ENCODE measurements around the gene LY86.

The LY86 gene

GRCh38 chr6:6590530-6590929 lies 2.0 kb downstream of the LY86 start:
- no peaks in the 10 kb centered on the region for H3K9me3 ChIP-seq (ENCODE audit: control insufficient read depth, insufficient read depth, low read length)
- no peak overlapping the region for H3K4me3 ChIP-seq (ENCODE audit: low read depth, low read length)
- no peaks in the 10 kb centered on the region for H3K4me1 ChIP-seq (ENCODE audit: control insufficient read depth, insufficient read depth, low read length)
- no peaks in the 10 kb centered on the region for H3K27me3 ChIP-seq (ENCODE audit: control insufficient read depth, insufficient read depth, low read length)
- H3K36me3 ChIP-seq (ENCODE audit: control insufficient read depth, insufficient read depth, low read length) = no peaks in the 10 kb centered on the region
- no peak overlapping the region for H3K9ac ChIP-seq (ENCODE audit: low read depth, low read length)

DNA sequence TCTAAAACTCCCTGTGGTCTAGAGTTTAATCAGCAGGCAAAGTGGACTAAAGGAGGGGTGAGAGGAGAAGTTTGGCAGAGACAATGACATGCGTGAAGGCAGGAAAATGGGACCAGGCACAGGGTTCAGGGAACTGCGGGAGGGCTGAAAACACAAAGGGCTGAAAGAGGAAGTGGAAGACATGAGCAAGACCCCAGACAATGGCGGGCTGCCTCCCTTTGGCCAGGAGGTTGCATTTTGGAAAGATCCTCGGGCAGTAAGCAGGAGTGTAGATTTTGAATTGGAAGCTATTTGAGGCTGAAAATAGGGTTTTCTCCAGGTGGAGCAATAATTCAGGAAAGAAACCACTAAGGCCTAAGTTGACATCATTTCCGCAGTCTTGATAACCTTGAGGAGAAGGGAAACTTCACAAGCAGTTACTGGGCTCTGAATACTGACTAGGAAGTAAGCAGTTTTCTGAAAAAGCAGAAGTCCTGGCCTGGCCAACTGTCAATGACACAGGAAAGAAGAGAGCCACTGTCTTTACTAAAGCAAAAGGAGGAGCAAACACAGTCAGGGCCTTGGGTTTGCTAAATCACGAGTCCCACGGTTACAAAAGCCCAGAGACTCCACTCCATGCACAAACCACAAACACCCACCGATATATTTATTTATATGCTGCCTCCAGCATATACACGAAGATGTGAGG lies 3.4 kb downstream of the LY86 start:
- H3K27me3 ChIP-seq (ENCODE audit: control insufficient read depth, insufficient read depth, low read length) = no peaks in the 10 kb centered on the region
- no peak overlapping the region for H3K4me3 ChIP-seq (ENCODE audit: low read depth, low read length)
- H3K4me1 ChIP-seq (ENCODE audit: control insufficient read depth, insufficient read depth, low read length) = no peaks in the 10 kb centered on the region
- H3K9ac ChIP-seq (ENCODE audit: low read depth, low read length) = no peak overlapping the region
- H3K36me3 ChIP-seq (ENCODE audit: control insufficient read depth, insufficient read depth, low read length) = no peaks in the 10 kb centered on the region
- H3K9me3 ChIP-seq (ENCODE audit: control insufficient read depth, insufficient read depth, low read length) = no peaks in the 10 kb centered on the region

GRCh38 chr6:6592826-6593475 lies 4.4 kb downstream of the LY86 start:
- Histone ChIP-seq H3K36me3 (ENCODE audit: control insufficient read depth, insufficient read depth, low read length) (no peaks in the 10 kb centered on the region), H3K9ac (ENCODE audit: low read depth, low read length) (no peak overlapping the region), H3K27me3 (ENCODE audit: control insufficient read depth, insufficient read depth, low read length) (no peaks in the 10 kb centered on the region), H3K4me3 (ENCODE audit: low read depth, low read length) (no peak overlapping the region), H3K4me1 (ENCODE audit: control insufficient read depth, insufficient read depth, low read length) (no peaks in the 10 kb centered on the region), H3K9me3 (ENCODE audit: control insufficient read depth, insufficient read depth, low read length) (no peaks in the 10 kb centered on the region)

- Histone ChIP-seq H3K27me3 (ENCODE audit: control insufficient read depth, insufficient read depth, low read length) (no peaks in the 10 kb centered on the region), H3K36me3 (ENCODE audit: control insufficient read depth, insufficient read depth, low read length) (no peaks in the 10 kb centered on the region), H3K4me1 (ENCODE audit: control insufficient read depth, insufficient read depth, low read length) (no peaks in the 10 kb centered on the region), H3K4me3 (ENCODE audit: low read depth, low read length) (no peak overlapping the region), H3K9me3 (ENCODE audit: control insufficient read depth, insufficient read depth, low read length) (no peaks in the 10 kb centered on the region), H3K9ac (ENCODE audit: low read depth, low read length) (no peak overlapping the region)
These were observed 5.4 kb downstream of the LY86 start for GRCh38 chr6:6593867-6594468.

- Histone ChIP-seq H3K4me1 (ENCODE audit: control insufficient read depth, insufficient read depth, low read length) (no peaks in the 10 kb centered on the region), H3K9ac (ENCODE audit: low read depth, low read length) (no peak overlapping the region), H3K36me3 (ENCODE audit: control insufficient read depth, insufficient read depth, low read length) (no peaks in the 10 kb centered on the region), H3K27me3 (ENCODE audit: control insufficient read depth, insufficient read depth, low read length) (no peaks in the 10 kb centered on the region), H3K4me3 (ENCODE audit: low read depth, low read length) (no peak overlapping the region), H3K9me3 (ENCODE audit: control insufficient read depth, insufficient read depth, low read length) (no peaks in the 10 kb centered on the region)
These were observed 6.5 kb downstream of the LY86 start for GRCh38 chr6:6595025-6595424.

GRCh38 chr6:6595952-6596351 lies 7.4 kb downstream of the LY86 start:
- H3K27me3 ChIP-seq (ENCODE audit: control insufficient read depth, insufficient read depth, low read length) = no peaks in the 10 kb centered on the region
- H3K4me3 ChIP-seq (ENCODE audit: low read depth, low read length) = no peak overlapping the region
- no peaks in the 10 kb centered on the region for H3K9me3 ChIP-seq (ENCODE audit: control insufficient read depth, insufficient read depth, low read length)
- no peaks in the 10 kb centered on the region for H3K36me3 ChIP-seq (ENCODE audit: control insufficient read depth, insufficient read depth, low read length)
- no peak overlapping the region for H3K9ac ChIP-seq (ENCODE audit: low read depth, low read length)
- H3K4me1 ChIP-seq (ENCODE audit: control insufficient read depth, insufficient read depth, low read length) = no peaks in the 10 kb centered on the region

DNA sequence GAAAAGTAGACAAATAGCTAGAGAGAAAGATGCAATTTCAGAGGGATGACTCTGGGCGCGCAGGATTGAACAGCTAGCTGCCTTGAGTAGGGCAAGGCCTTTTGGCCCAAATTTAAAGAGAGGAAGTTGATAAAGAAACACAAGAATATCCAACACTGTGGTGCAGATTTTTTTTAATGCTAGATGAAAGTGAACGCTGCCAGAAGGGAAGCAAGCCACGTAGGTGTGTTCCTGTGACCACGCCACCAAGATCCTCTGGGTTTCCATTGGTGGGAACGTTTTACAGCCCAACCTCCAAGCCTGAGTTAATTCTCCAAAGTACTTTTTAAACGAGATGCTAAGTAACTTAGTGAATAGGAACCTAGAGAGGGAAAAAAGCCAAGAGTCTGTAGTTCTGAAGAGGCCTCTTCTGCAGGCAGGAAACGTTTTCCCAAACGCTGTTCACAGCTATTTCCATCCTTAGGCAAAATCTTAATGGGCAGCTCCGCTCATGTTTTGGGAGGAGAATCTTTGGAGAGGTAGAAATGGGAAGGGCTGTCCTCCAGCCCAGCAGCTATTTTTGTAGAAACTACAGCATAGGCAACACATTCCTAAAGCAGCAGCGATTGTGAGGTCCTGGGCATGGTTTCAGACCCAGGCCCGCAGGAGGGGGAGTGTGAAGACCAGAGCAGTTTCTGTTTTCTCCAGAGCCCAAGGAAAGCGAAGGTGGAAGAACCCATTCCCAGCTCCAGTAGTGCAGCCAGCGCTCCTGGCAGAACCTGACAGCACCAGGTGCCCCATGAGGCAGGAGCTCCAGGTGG lies 8.2 kb downstream of the LY86 start:
- Histone ChIP-seq H3K36me3 (ENCODE audit: control insufficient read depth, insufficient read depth, low read length) (no peaks in the 10 kb centered on the region), H3K4me1 (ENCODE audit: control insufficient read depth, insufficient read depth, low read length) (no peaks in the 10 kb centered on the region), H3K4me3 (ENCODE audit: low read depth, low read length) (no peak overlapping the region), H3K9me3 (ENCODE audit: control insufficient read depth, insufficient read depth, low read length) (no peaks in the 10 kb centered on the region), H3K9ac (ENCODE audit: low read depth, low read length) (no peak overlapping the region), H3K27me3 (ENCODE audit: control insufficient read depth, insufficient read depth, low read length) (no peaks in the 10 kb centered on the region)

- H3K4me3 ChIP-seq (ENCODE audit: low read depth, low read length) = no peak overlapping the region
- no peaks in the 10 kb centered on the region for H3K4me1 ChIP-seq (ENCODE audit: control insufficient read depth, insufficient read depth, low read length)
- no peak overlapping the region for H3K9ac ChIP-seq (ENCODE audit: low read depth, low read length)
- H3K9me3 ChIP-seq (ENCODE audit: control insufficient read depth, insufficient read depth, low read length) = no peaks in the 10 kb centered on the region
- H3K36me3 ChIP-seq (ENCODE audit: control insufficient read depth, insufficient read depth, low read length) = no peaks in the 10 kb centered on the region
- H3K27me3 ChIP-seq (ENCODE audit: control insufficient read depth, insufficient read depth, low read length) = no peaks in the 10 kb centered on the region
These were observed 9.2 kb downstream of the LY86 start for GRCh38 chr6:6597682-6598081.

- Histone ChIP-seq H3K4me3 (ENCODE audit: low read depth, low read length) (no peak overlapping the region), H3K27me3 (ENCODE audit: control insufficient read depth, insufficient read depth, low read length) (no peaks in the 10 kb centered on the region), H3K36me3 (ENCODE audit: control insufficient read depth, insufficient read depth, low read length) (no peaks in the 10 kb centered on the region), H3K9me3 (ENCODE audit: control insufficient read depth, insufficient read depth, low read length) (no peaks in the 10 kb centered on the region), H3K4me1 (ENCODE audit: control insufficient read depth, insufficient read depth, low read length) (no peaks in the 10 kb centered on the region), H3K9ac (ENCODE audit: low read depth, low read length) (no peak overlapping the region)
These were observed 11.0 kb downstream of the LY86 start for GRCh38 chr6:6599468-6599873.

- no peak overlapping the region for H3K9ac ChIP-seq (ENCODE audit: low read depth, low read length)
- H3K4me1 ChIP-seq (ENCODE audit: control insufficient read depth, insufficient read depth, low read length) = no peaks in the 10 kb centered on the region
- no peaks in the 10 kb centered on the region for H3K9me3 ChIP-seq (ENCODE audit: control insufficient read depth, insufficient read depth, low read length)
- H3K27me3 ChIP-seq (ENCODE audit: control insufficient read depth, insufficient read depth, low read length) = no peaks in the 10 kb centered on the region
- no peaks in the 10 kb centered on the region for H3K36me3 ChIP-seq (ENCODE audit: control insufficient read depth, insufficient read depth, low read length)
- no peak overlapping the region for H3K4me3 ChIP-seq (ENCODE audit: low read depth, low read length)
These were observed 12.4 kb downstream of the LY86 start for GRCh38 chr6:6600875-6601274.

- Histone ChIP-seq H3K9me3 (ENCODE audit: control insufficient read depth, insufficient read depth, low read length) (no peaks in the 10 kb centered on the region), H3K27me3 (ENCODE audit: control insufficient read depth, insufficient read depth, low read length) (no peaks in the 10 kb centered on the region), H3K4me3 (ENCODE audit: low read depth, low read length) (no peak overlapping the region), H3K4me1 (ENCODE audit: control insufficient read depth, insufficient read depth, low read length) (no peaks in the 10 kb centered on the region), H3K9ac (ENCODE audit: low read depth, low read length) (no peak overlapping the region), H3K36me3 (ENCODE audit: control insufficient read depth, insufficient read depth, low read length) (no peaks in the 10 kb centered on the region)
These were observed 13.7 kb downstream of the LY86 start for GRCh38 chr6:6602262-6602661.
